LoVo (cell line): ENCODE results near the gene PLEKHG2.
A peak's percentile ranks its signal among the peaks of the same experiment; 100 is the strongest.

Experiments used
- DNase-seq: peaks from one replicate; pipeline ENCODE4 v3.0.0-alpha.2; 2016; ENCODE audit warnings: low spot score

The PLEKHG2 gene

GRCh38 chr19:39406656-39407409 is 5.6 kb upstream of the PLEKHG2 start, which contains the start of gene ZFP36:
ZFP36 (plus strand) TSS chr19:39406847; CDS start chr19:39406905, 58 bp downstream.
- peak; percentile 90 for DNase-seq

- no peak for DNase-seq
Observed at GRCh38 chr19:39407410-39407659, 5.1 kb upstream of the PLEKHG2 start.

- peak; percentile 72 for DNase-seq
Observed at GRCh38 chr19:39407660-39408391, 4.6 kb upstream of the PLEKHG2 start.

DNA sequence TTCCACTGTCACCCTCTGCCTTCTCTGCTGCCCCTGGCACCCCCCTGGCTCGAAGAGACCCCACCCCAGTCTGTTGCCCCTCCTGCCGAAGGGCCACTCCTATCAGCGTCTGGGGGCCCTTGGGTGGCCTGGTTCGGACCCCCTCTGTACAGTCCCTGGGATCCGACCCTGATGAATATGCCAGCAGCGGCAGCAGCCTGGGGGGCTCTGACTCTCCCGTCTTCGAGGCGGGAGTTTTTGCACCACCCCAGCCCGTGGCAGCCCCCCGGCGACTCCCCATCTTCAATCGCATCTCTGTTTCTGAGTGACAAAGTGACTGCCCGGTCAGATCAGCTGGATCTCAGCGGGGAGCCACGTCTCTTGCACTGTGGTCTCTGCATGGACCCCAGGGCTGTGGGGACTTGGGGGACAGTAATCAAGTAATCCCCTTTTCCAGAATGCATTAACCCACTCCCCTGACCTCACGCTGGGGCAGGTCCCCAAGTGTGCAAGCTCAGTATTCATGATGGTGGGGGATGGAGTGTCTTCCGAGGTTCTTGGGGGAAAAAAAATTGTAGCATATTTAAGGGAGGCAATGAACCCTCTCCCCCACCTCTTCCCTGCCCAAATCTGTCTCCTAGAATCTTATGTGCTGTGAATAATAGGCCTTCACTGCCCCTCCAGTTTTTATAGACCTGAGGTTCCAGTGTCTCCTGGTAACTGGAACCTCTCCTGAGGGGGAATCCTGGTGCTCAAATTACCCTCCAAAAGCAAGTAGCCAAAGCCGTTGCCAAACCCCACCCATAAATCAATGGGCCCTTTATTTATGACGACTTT is 3.9 kb upstream of the PLEKHG2 start:
- DNase-seq: peak; percentile 50

- peak; percentile 92 for DNase-seq
Observed at GRCh38 chr19:39409208-39410016, 3.1 kb upstream of the PLEKHG2 start.

- peak; percentile 41 for DNase-seq
Observed at GRCh38 chr19:39410017-39410830, 2.2 kb upstream of the PLEKHG2 start.

- no peak for DNase-seq
Observed at GRCh38 chr19:39410831-39411080, 1.7 kb upstream of the PLEKHG2 start.

DNA sequence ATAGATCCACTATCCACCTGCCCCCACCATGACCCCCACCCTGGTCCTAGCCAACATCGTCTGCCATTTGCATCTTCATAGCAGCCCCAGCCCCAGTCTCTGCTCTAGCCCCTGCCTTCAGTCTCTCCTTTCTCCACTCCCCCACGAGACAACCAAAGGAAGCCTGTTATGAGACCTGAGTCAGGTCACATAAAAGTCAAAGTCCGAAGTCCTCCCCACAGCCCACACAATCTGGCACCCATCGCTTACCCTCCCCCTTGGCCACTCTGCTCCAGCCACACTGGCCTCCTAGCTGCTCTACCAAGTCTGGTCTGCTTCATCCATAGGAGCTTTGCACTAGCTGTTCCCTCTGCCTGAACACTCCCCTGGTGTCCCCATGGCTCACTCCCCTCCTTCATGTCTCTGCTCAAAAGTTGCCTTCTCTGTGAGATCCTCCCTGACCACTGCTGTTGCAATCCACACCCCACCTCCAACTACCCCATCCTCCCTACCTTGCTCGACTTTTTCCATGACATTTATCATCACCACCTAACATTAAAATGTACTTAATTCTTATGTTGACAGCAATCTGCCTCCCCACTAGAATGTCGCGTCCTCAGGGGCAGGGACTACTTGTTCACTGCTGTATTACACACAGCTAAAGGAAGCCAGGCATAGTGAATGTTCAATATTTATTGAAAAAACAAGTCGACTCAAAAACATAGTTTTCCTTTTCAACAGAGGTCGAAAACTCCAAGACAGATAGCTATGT is 1.2 kb upstream of the PLEKHG2 start:
- peak; percentile 70 for DNase-seq

DNA sequence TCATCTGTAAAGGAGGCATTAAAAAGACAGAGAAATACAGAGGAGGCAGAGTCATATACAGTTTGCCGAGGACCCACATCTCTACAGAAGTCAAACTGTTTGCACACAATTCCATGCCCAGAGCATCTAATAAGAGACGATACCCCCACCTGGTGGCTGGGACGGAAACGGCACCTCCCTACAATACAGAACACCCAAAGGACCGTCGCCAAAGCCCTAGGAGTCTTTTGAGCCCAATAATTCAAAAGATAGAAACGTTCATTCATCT is 703 bp upstream of the PLEKHG2 start:
- DNase-seq: peak; percentile 88

GRCh38 chr19:39412867-39413271 is 400 bp downstream of the PLEKHG2 start:
- no peak for DNase-seq

DNA sequence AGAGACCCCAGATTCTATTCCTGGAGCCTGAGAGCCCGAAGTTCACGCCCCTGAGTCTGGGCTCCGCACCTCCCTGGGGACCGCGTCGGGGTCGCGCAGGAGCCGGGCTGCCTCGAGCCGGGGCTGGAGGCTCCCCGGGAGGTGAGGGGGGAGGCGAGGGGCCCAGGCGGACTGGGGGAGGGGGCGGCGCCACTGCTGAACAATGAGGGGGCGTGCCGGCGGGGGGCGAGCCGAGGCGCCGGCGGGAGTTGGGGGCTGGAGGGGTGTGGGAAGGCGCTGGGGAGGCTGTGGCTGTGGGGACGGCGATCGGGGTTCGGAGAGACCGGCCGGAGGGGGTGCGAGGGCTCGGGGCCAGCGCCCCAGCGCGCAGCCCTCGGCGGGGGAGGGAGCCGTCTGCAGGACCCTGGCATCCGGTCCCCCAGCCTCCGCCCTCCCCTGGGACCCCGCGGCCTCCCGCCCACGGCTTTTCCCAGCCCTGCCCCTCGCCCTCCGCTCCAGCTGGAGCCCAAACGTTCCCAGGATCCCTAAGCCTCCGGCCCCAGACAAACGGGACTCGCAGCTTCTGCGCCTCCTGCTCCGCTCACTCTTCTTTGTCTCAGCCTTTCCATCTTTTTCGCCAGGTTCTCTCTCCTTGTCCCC is 922 bp downstream of the PLEKHG2 start:
- DNase-seq: no peak

DNA sequence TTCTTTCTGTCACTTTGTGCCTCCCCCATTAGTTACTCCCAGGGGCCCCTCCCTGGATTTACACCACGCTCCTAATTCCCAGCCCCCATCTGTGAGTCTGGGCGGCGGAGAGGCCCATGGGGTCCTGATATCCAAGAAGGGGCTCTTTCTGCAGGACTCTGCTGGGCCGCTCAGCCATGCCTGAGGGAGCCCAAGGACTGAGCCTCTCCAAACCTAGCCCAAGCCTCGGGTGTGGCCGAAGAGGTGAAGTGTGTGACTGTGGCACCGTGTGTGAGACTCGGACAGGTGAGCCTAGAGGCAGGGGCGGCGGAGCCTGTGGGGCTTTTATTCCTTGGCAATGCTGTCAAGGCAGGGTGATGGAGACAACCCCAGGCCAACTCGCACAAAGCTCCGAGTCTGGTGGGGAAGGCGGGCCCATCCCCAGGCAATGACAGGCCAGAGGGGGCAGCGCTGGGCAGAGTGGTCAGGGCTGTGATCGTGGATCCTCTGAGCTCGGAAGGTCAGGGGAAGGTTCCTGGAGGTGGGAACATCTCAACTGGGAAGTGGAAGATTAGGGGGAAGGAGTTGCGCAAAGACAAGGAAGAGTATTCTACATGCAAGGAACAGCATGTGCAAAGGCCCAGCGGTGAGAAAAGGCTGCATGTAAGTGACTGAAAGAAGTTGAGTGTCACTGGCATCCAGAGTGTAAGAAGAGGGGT is 1.6 kb downstream of the PLEKHG2 start:
- no peak for DNase-seq

- no peak for DNase-seq
Observed at GRCh38 chr19:39415111-39416046, 2.9 kb downstream of the PLEKHG2 start.

GRCh38 chr19:39416152-39417120 is 4.0 kb downstream of the PLEKHG2 start:
- no peak for DNase-seq

- no peak for DNase-seq
Observed at GRCh38 chr19:39417463-39418181, 5.2 kb downstream of the PLEKHG2 start.

DNA sequence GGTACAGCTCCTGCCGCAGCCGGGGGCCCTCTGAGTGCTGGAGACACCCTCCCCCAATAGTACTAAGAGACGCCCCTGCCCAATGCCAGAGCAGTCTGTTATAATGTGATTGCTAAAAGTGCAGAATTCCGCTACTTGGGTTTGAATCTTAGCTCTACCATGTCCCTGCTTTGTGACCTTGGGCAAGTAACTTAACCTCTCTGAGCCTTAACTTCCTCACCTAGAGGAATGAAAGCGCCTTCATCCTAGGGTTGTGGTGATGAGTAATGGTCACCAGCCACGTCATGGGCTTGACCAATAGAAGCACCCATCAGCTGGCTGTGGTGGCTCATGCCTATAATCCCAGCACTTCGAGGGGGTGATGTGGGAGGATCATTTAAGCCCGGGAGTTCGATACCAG is 6.5 kb downstream of the PLEKHG2 start:
- no peak for DNase-seq

- DNase-seq: no peak
Observed at GRCh38 chr19:39420769-39421168, 8.3 kb downstream of the PLEKHG2 start.
